GM12878 (cell line): Measurements from ENCODE around the gene UBR2.

Source experiments
- ATF2 ChIP-seq: IDR thresholded peaks from 2 replicates; pipeline ENCODE4 v1.6.1; 2012; ENCODE audit warnings: low read length, inconsistent platforms
- EP300 ChIP-seq, 2 experiments: fragments of 150-350 bp in 1 of 2; IDR thresholded peaks; 2 replicates each; pipeline ENCODE4 v1.6.1; 2011 to 2012; ENCODE audit warnings: low read depth in 2 of 2, low read length in 2 of 2, borderline replicate concordance in 1 of 2, improper control_type of control experiment in 1 of 2, inconsistent platforms in 1 of 2; ENCODE audit not compliant: control insufficient read depth in 1 of 2
- FOXK2 ChIP-seq: fragments of 450-650 bp; IDR thresholded peaks from 2 replicates; pipeline ENCODE4 v1.6.1; 2017; ENCODE audit warnings: mild to moderate bottlenecking, moderate library complexity
- RAD21 ChIP-seq: IDR thresholded peaks from 2 replicates; pipeline ENCODE4 v1.6.1; 2011; ENCODE audit warnings: mild to moderate bottlenecking, low read depth, low read length, moderate library complexity; ENCODE audit not compliant: insufficient read depth

DNA sequence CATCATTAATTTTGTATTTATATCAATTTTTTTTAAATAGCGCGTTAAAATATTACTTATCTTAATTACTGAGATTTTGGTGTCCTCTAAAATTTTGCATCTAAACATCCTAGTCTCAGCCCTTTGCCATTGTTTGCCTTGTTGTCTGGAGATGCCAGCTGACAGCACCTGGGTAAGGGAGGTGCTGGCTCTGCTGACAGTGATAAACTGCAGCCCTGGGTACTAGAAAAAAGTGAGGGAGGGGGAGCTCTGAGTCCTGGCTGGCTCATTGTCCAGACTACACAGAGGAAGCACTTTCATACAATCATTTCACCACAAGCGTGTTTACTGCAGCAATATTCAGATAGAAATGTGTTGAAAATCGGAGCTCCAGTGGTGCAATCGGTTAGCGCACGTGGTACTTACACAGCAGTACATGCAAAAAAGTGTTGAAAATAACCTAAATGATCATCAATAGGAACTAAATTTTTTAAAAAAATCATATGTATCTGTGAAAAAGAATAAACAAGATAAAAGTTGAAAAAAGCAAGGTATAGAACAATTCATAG is 18.5 kb upstream of the UBR2 start:
- TF ChIP-seq ATF2: no peak
- TF ChIP-seq EP300 (IDR thresholded peaks at IDR 0.05; ENCODE audit: borderline replicate concordance in 1 of 2, control insufficient read depth in 1 of 2, low read depth in 2 of 2, low read length in 2 of 2): no peak
- no peak for TF ChIP-seq FOXK2
- no peak for TF ChIP-seq RAD21
